ENCODE results near the gene TMEM267. TPM values are rescaled to one million over a fixed set of nuclear protein-coding genes. Genes with fewer than 3 reads are reported as not detected.

TMEM267 gene
- total RNA-seq, 6 experiments from 2014 or later, result 15.7 to 20.3 (median 19.0) TPM

GRCh38 chr5:43400082-43400481 is 83.6 kb downstream of the TMEM267 start:
- TF ChIP-seq CTCF (IDR thresholded peaks at IDR 0.05), result peak; percentile 55
- no peak overlapping the region for H3K27ac Mint-ChIP-seq
- H3K4me3 Mint-ChIP-seq, result no peak overlapping the region
- H3K9me3 Mint-ChIP-seq, result no peaks in the 10 kb centered on the region
- DNase-seq, result peak; percentile 9
- H3K27me3 Mint-ChIP-seq (ENCODE audit: insufficient read depth), result peaks cover 33% of the 10 kb centered on the region
- H3K36me3 Mint-ChIP-seq (ENCODE audit: low read depth), result no peaks in the 10 kb centered on the region
- H3K4me1 Mint-ChIP-seq (ENCODE audit: low read depth), result peaks cover 7% of the 10 kb centered on the region; the same call in 1 of the 2 replicates

DNA sequence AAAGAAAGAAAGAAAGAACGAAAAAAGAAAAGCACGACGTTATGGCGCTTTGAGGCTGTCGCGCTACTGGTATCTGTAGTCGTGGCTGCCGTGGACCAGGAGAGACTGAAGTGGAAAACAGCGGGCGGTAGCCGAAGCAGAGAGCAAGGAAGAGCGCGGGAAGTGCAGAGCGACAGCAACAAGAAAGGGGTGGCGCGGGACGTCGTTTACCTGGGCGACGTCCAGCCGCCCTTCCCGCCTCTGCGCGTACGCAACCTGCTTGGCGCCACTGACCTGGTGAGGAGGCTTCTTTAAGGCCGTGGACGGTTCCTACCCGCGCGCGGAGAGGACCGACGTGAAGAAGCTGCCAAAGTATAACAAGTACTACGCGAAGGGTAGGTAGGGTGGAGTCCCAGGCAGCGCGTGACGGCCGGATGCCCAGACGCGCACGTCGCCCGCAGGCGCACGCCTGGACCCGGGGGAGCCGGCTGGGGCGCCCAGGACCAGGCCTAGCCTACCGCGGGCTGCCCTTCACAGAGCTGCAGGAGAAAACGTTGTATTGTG is 86.8 kb downstream of the TMEM267 start:
- no peaks in the 10 kb centered on the region for H3K36me3 Mint-ChIP-seq (ENCODE audit: low read depth)
- peak overlapping the region; percentile 84 for H3K4me3 Mint-ChIP-seq
- DNase-seq, result no peak
- H3K27ac Mint-ChIP-seq, result no peak overlapping the region
- peaks cover 7% of the 10 kb centered on the region; the same call in 1 of the 2 replicates for H3K4me1 Mint-ChIP-seq (ENCODE audit: low read depth)
- peaks cover 17% of the 10 kb centered on the region for H3K27me3 Mint-ChIP-seq (ENCODE audit: insufficient read depth)
- H3K9me3 Mint-ChIP-seq, result no peaks in the 10 kb centered on the region
- TF ChIP-seq CTCF (IDR thresholded peaks at IDR 0.05), result no peak

Other genes with a start within 250 kb of the TMEM267 start
- gene HMGCS1, start 170.5 kb downstream of the TMEM267 start, total RNA-seq (2021; fragmentation: NEBNext Ultra II Directional; extraction: Animal tissue kit (Norgen Biotek cat#: 25700)), result 10 to 100 TPM; 12.8 to 16.1 (median 14.8) TPM
- under 1 TPM in 1 of 6 experiments, not detected in 5; 0.05 TPM for gene CCL28, start 71.5 kb downstream of the TMEM267 start, total RNA-seq (2021; fragmentation: NEBNext Ultra II Directional; extraction: Animal tissue kit (Norgen Biotek cat#: 25700))
- gene C5orf34, start 31.3 kb upstream of the TMEM267 start, total RNA-seq (2021; fragmentation: NEBNext Ultra II Directional; extraction: Animal tissue kit (Norgen Biotek cat#: 25700)), result 1 to 10 TPM; 2.2 to 4.4 (median 3.8) TPM
- 10 to 100 TPM; 58.2 to 70.8 (median 67.1) TPM for gene PAIP1, start 73.2 kb upstream of the TMEM267 start, total RNA-seq (2021; fragmentation: NEBNext Ultra II Directional; extraction: Animal tissue kit (Norgen Biotek cat#: 25700))
- 10 to 100 TPM; 52.9 to 64.0 (median 59.6) TPM for gene NNT, start 119.3 kb upstream of the TMEM267 start, total RNA-seq (2021; fragmentation: NEBNext Ultra II Directional; extraction: Animal tissue kit (Norgen Biotek cat#: 25700))

Data from HFFc6 (cell line).